Erythroblast (primary cell): ENCODE measurements around the gene SRF.

Source experiments
- GATA1 ChIP-seq: IDR thresholded peaks from 2 replicates; pipeline ENCODE4 v1.6.1; 2011; ENCODE audit warnings: low read depth, mild to moderate bottlenecking, control low read depth, low read length, moderate library complexity
- POLR2A ChIP-seq: IDR thresholded peaks from 2 replicates; pipeline ENCODE4 v1.6.1; 2011; ENCODE audit warnings: mild to moderate bottlenecking, low read length

DNA sequence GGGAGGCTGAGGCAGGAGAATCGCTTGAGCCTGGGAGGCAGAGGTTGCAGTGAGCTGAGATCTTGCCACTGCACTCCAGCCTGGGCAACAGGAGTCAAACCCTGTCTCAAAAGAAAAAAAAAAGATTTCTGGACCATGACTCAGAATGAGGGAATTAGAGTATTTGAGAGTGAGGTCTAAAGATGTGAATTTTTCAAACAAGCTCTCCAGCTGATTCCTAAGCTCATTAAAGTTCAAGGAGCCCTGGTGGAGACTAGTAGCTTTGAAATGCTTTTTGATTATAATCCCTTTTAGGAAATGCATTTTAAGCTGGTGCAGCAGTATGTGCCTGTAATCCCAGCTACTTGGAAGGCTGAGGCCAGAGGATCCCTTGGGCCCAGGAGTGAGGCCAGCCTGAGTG, 21.8 kb upstream of the SRF start:
- TF ChIP-seq POLR2A, result no peak
- no peak for TF ChIP-seq GATA1
